A549 (cell line): Measurements from ENCODE around the gene IGSF23. TPM values are rescaled to one million over a fixed set of nuclear protein-coding genes. Genes with fewer than 3 reads are reported as not detected.
"Not testable (repeated sequence)": the region's sequence is repeated elsewhere in the genome, so short reads cannot be mapped to it uniquely, and the experiment has no call there.

Source experiments
- ATAC-seq, 2 experiments: fragments of 200-7000 bp in 1 of 2; fragments of >200 bp in 1 of 2; cut with Nextera tagmentation in 1 of 2; cut with Tn5 transposase in 1 of 2; 3 replicates each; pipeline versions ENCODE4 v1.8.0 to v1.9.1; 2018 to 2020; ENCODE audit warnings: mild to moderate bottlenecking in 1 of 2, moderate library complexity in 1 of 2
- CTCF ChIA-PET: fragments of 300-600 bp; sonication (Branson Sonifier 250); formaldehyde crosslinking; extraction: SDS; loops from one replicate; lab custom pipeline; 2021; ENCODE audit warnings: antibody characterized with exemption, inconsistent platforms; lab: Yijun Ruan, JAX
- POLR2A ChIA-PET: fragments of 350-600 bp; formaldehyde crosslinking; extraction: SDS; loops from one replicate; lab custom pipeline; 2021; ENCODE audit warnings: antibody characterized with exemption, inconsistent platforms; lab: Yijun Ruan, JAX
- DNase-seq, 2 experiments: peaks; one replicate each; pipeline versions ENCODE4 v3.0.0 to v3.0.0-alpha.2; 2011 to 2016; ENCODE audit warnings: low read depth in 1 of 2, low spot score in 1 of 2
- FAIRE-seq: peaks from 2 replicates; lab custom pipeline; 2011; peaks lifted over from hg19 to GRCh38; lab: Jason Lieb, UNC
- H3K27ac ChIP-seq, 2 experiments: fragments of >200 bp; sonication (Bioruptor Twin); formaldehyde crosslinking; 3 replicates each; pipeline ENCODE4 v1.5.1; 2016 to 2017
- H3K4me1 ChIP-seq: fragments of >200 bp; sonication (Bioruptor Twin); formaldehyde crosslinking; 3 replicates; pipeline ENCODE4 v1.6.1; 2016
- H3K4me2 ChIP-seq: fragments of >200 bp; sonication (Bioruptor Twin); formaldehyde crosslinking; 3 replicates; pipeline ENCODE4 v1.6.1; 2016
- H3K4me3 ChIP-seq: fragments of >200 bp; sonication (Bioruptor Twin); formaldehyde crosslinking; 3 replicates; pipeline ENCODE4 v1.5.1; 2016
- H3K9me3 ChIP-seq: fragments of >200 bp; sonication (Bioruptor Twin); formaldehyde crosslinking; 3 replicates; pipeline ENCODE4 v1.6.1; 2016
- CEBPB ChIP-seq, 2 experiments: fragments of >200 bp in 1 of 2; sonication (Bioruptor Twin) in 1 of 2; formaldehyde crosslinking in 1 of 2; IDR thresholded peaks; 2 replicates each; pipeline ENCODE4 v1.6.1; 2012 to 2016
- EP300 ChIP-seq, 2 experiments: fragments of >200 bp; sonication (Bioruptor Twin); formaldehyde crosslinking; IDR thresholded peaks; 2 replicates in 1 of 2; 3 replicates in 1 of 2; pipeline ENCODE4 v1.6.1; 2016 to 2017
- ESRRA ChIP-seq: fragments of 150-350 bp; IDR thresholded peaks from 2 replicates; pipeline ENCODE4 v1.6.1; 2014; ENCODE audit warnings: mild to moderate bottlenecking, low read length, borderline replicate concordance
- FOSB ChIP-seq: fragments of 250-450 bp; sonication (Bioruptor Pico); IDR thresholded peaks from 2 replicates; pipeline ENCODE4 v1.5.0; 2020; ENCODE audit warnings: mild to moderate bottlenecking, moderate library complexity
- FOSL2 ChIP-seq, 2 experiments: fragments of 450-650 bp in 1 of 2; fragments of >200 bp in 1 of 2; sonication (Bioruptor Twin) in 1 of 2; formaldehyde crosslinking; IDR thresholded peaks; 2 replicates each; pipeline versions ENCODE4 v1.5.0 to v1.6.1; 2016 to 2020; ENCODE audit warnings: mild to moderate bottlenecking in 1 of 2, moderate library complexity in 1 of 2
- FOXS1 ChIP-seq: fragments of 250-450 bp; sonication (Bioruptor Pico); IDR thresholded peaks from 2 replicates; pipeline ENCODE4 v1.5.0; 2020; ENCODE audit warnings: mild to moderate bottlenecking, moderate library complexity
- HDAC2 ChIP-seq: fragments of 200-600 bp; sonication (generic); IDR thresholded peaks from 2 replicates; pipeline ENCODE4 v1.6.1; 2016
- HEYL ChIP-seq: fragments of 250-450 bp; sonication (Bioruptor Pico); IDR thresholded peaks from 2 replicates; pipeline ENCODE4 v1.8.0; 2021; ENCODE audit warnings: mild to moderate bottlenecking, moderate library complexity
- HOXB5 ChIP-seq: fragments of 250-450 bp; sonication (Bioruptor Pico); IDR thresholded peaks from 2 replicates; pipeline ENCODE4 v1.5.0; 2020; ENCODE audit warnings: mild to moderate bottlenecking, moderate library complexity
- JUNB ChIP-seq: fragments of >200 bp; sonication (Bioruptor Twin); formaldehyde crosslinking; IDR thresholded peaks from 2 replicates; pipeline ENCODE4 v1.6.1; 2016
- KDM1A ChIP-seq: fragments of 200-600 bp; sonication (generic); IDR thresholded peaks from 2 replicates; pipeline ENCODE4 v1.6.1; 2016; ENCODE audit warnings: low read depth, mild to moderate bottlenecking
- MAFK ChIP-seq: fragments of 450-650 bp; IDR thresholded peaks from 2 replicates; pipeline ENCODE4 v1.6.1; 2014; ENCODE audit not compliant: partially characterized antibody
- MAZ ChIP-seq: fragments of 150-350 bp; IDR thresholded peaks from 2 replicates; pipeline ENCODE4 v1.6.1; 2014; ENCODE audit warnings: antibody characterized with exemption, low read depth, low read length, borderline replicate concordance
- NFE2L2 ChIP-seq: fragments of 150-350 bp; conservative IDR thresholded peaks from 2 replicates; pipeline ENCODE4 v1.6.1; 2014; ENCODE audit warnings: low read length
- NPAS2 ChIP-seq: fragments of 250-450 bp; sonication (Bioruptor Pico); IDR thresholded peaks from 2 replicates; pipeline ENCODE4 v1.8.0; 2022; ENCODE audit warnings: mild to moderate bottlenecking, moderate library complexity, borderline replicate concordance
- NR3C1 ChIP-seq: fragments of >200 bp; sonication (Bioruptor Twin); formaldehyde crosslinking; IDR thresholded peaks from 3 replicates; pipeline ENCODE4 v1.6.1; 2017
- POLR2A ChIP-seq: IDR thresholded peaks from 2 replicates; pipeline ENCODE4 v1.6.1; 2012; ENCODE audit warnings: mild to moderate bottlenecking, low read length
- RARB ChIP-seq: fragments of 250-450 bp; sonication (Bioruptor Pico); IDR thresholded peaks from 2 replicates; pipeline ENCODE4 v1.8.0; 2021; ENCODE audit warnings: mild to moderate bottlenecking, moderate library complexity
- RNF2 ChIP-seq: fragments of 200-600 bp; sonication (generic); IDR thresholded peaks from 2 replicates; pipeline ENCODE4 v1.6.1; 2016; ENCODE audit warnings: low read depth, mild to moderate bottlenecking, antibody characterized with exemption, moderate library complexity, borderline replicate concordance
- SREBF2 ChIP-seq: fragments of 450-650 bp; IDR thresholded peaks from 2 replicates; pipeline ENCODE4 v1.6.1; 2014; ENCODE audit warnings: mild to moderate bottlenecking, moderate library complexity
- TFCP2L1 ChIP-seq: fragments of 250-450 bp; sonication (Bioruptor Pico); IDR thresholded peaks from 2 replicates; pipeline ENCODE4 v1.5.0; 2021; ENCODE audit warnings: mild to moderate bottlenecking
- ZFP36 ChIP-seq: fragments of 450-650 bp; IDR thresholded peaks from 2 replicates; pipeline ENCODE4 v1.6.1; 2014; ENCODE audit warnings: borderline replicate concordance; ENCODE audit not compliant: partially characterized antibody
- ZNF302 ChIP-seq: fragments of 250-450 bp; sonication (Bioruptor Pico); IDR thresholded peaks from 2 replicates; pipeline ENCODE4 v1.9.0; 2021; ENCODE audit warnings: inconsistent platforms, mild to moderate bottlenecking, moderate library complexity
- ZSCAN20 ChIP-seq: fragments of 250-450 bp; sonication (Bioruptor Pico); IDR thresholded peaks from 2 replicates; pipeline ENCODE4 v1.8.0; 2022; ENCODE audit warnings: mild to moderate bottlenecking, moderate library complexity
- WGBS: methylation state at CpG from one replicate; pipeline ENCODE4 v1.1.6; 2017; ENCODE audit errors: missing lambda C conversion rate; 5-methylcytosine and 5-hydroxymethylcytosine counted together
- polyA plus RNA-seq, 4 experiments: library from polyadenylated mRNA; depleted of rRNA in 3 of 4; stranded (reverse); fragments of >200 nt; fragmentation: RNase III in 1 of 4; extraction: RNeasy Plus Mini Kit Qiagen cat#74134 plus additional on column Dnase treatment in 1 of 4; gene quantifications; 2 replicates in 3 of 4; 3 replicates in 1 of 4; pipeline ENCODE4 v1.2.3, GENCODE V29; 2011 to 2017
- TF ChIP-seq, protein P1 (sequence below): fragments of 450-650 bp; IDR thresholded peaks from 2 replicates; pipeline ENCODE4 v1.6.1; 2014; ENCODE audit warnings: antibody characterized with exemption
- TF ChIP-seq, protein P2 (sequence below): fragments of >200 bp; sonication (Bioruptor Twin); formaldehyde crosslinking; IDR thresholded peaks from 2 replicates; pipeline ENCODE4 v1.6.1; 2016
- TF ChIP-seq, protein P3 (sequence below): IDR thresholded peaks from 2 replicates; pipeline ENCODE4 v1.6.1; 2012; ENCODE audit warnings: low read depth, borderline replicate concordance

Gene IGSF23
- polyA plus RNA-seq, 2 of the 4 experiments (the other 2 are of a cell fraction), result 0.14 to 0.35 TPM

DNA sequence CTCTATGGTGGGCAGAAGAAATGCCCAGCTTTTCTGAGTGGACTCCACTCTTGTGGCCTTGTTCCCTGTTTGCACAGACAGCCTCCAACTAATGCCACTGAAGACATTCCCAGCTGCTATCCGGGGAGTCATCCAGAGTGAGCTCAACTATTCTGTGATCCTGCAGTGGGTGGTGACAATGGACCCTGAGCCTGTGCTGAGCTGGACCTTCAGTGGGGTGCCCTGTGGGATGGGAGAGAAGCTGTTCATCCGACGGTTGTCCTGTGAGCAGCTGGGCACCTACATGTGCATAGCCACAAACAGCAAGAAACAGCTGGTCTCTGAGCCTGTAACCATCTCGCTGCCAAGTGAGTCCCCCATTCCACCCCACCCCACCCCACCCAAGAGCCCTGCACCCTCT lies 10.3 kb downstream of the IGSF23 start:
- Histone ChIP-seq H3K4me2 (no peak overlapping the region), H3K27ac (peak overlapping the region in 1 of 2 experiments; percentile 71; a peak in 3 of 6 replicates), H3K9me3 (no peaks in the 10 kb centered on the region), H3K4me1 (peaks cover 43% of the 10 kb centered on the region), H3K4me3 (no peak overlapping the region)
- ChIA-PET POLR2A (no interaction called here), CTCF (interaction anchor here (1.1 to 12.4 kb wide), 6 partner anchors 12 to 161 kb away, joined by 3 to 103 read pairs (median 6); partner anchors contain the start of gene IGSF23)
- ATAC-seq (no peak), FAIRE-seq (no peak), DNase-seq (no peak)
- WGBS, result 86% methylated on average over 4 of the region's 4 CpGs
- TF ChIP-seq, protein P1, sequence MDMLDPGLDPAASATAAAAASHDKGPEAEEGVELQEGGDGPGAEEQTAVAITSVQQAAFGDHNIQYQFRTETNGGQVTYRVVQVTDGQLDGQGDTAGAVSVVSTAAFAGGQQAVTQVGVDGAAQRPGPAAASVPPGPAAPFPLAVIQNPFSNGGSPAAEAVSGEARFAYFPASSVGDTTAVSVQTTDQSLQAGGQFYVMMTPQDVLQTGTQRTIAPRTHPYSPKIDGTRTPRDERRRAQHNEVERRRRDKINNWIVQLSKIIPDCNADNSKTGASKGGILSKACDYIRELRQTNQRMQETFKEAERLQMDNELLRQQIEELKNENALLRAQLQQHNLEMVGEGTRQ, result no peak
- TF ChIP-seq NFE2L2, result no peak
- TF ChIP-seq, all 56 proteins: peak for 0

DNA sequence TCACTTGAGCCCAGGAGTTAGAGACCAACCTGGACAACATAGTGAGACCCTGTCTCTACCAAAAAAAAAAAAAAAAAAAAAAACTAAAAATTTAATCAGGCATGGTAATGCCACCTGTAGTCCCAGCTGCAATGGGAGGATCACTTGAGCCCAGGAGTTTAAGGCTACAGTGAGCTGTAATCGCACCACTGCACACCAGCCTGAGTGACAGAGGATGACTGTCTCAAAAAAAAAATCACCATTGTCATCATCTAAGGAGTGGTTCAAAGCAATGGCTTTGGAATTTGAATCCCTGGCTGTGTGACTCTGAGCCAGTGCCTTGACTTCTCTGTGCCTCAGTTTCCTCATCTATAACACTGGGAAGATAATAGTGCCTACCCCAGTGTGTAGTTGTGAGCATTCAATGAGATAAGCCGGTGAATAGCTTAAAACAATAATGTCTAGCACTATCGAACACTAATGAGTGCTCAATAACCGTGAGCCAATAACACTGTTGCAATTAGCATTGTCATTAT lies 11.5 kb downstream of the IGSF23 start:
- H3K4me2 ChIP-seq, result no peak overlapping the region
- ATAC-seq (no peak), FAIRE-seq (peak; percentile 90), DNase-seq (no peak)
- POLR2A ChIA-PET, result interaction anchor here (1.5 to 2.9 kb wide), 2 partner anchors 19 to 29 kb away, joined by 3 to 16 read pairs; partner anchors contain the start of gene PVR
- no peaks in the 10 kb centered on the region for H3K9me3 ChIP-seq
- peak overlapping the region; percentile 76 to 89 for H3K27ac ChIP-seq
- CTCF ChIA-PET, result interaction anchor here (0.7 to 12.4 kb wide), 7 partner anchors 14 to 435 kb away, joined by 3 to 103 read pairs (median 5); partner anchors contain the start of gene IGSF23
- H3K4me3 ChIP-seq, result no peak overlapping the region
- WGBS, result 97% methylated on average over 4 of the region's 4 CpGs
- H3K4me1 ChIP-seq, result peaks cover 43% of the 10 kb centered on the region
- peak; percentile 22 for TF ChIP-seq ZFP36
- TF ChIP-seq ESRRA, result no peak
- TF ChIP-seq MAZ, result no peak

DNA sequence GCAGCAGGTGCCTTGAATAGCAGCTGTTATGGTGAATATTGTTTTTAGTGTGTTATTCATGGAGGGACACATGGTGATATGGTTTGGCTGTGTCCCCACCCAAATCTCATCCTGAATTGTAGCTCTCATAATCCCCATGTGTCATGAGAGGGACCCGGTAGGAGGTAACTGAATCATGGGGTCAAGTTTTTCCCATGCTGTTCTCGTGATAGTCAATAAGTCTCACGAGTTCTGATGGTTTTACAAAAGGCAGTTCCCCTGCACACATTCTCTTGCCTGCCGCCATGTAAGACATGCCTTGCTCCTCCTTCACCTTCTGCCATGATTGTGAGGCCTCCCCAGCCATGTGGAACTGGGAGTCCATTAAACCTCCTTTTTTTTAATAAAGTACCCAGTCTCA lies 12.3 kb downstream of the IGSF23 start:
- not testable (repeated sequence) for ATAC-seq, FAIRE-seq, DNase-seq, H3K4me3 ChIP-seq, H3K9me3 ChIP-seq
- H3K4me2 ChIP-seq, result peak overlapping the region; percentile 61
- 50% methylated on average over 4 of the region's 4 CpGs for WGBS
- peak overlapping the region; percentile 76 to 89 for H3K27ac ChIP-seq
- TF ChIP-seq RARB (CRISPR knock-in tag), result peak; percentile 34; the same call in 1 of the 2 replicates
- TF ChIP-seq ZFP36, result peak; percentile 72
- ChIA-PET CTCF (interaction anchor here (1.6 to 12.4 kb wide), 8 partner anchors 10 to 434 kb away, joined by 3 to 103 read pairs (median 6); partner anchors contain the start of gene IGSF23), POLR2A (interaction anchor here (1.5 to 2.9 kb wide), 3 partner anchors 18 to 125 kb away, joined by 3 to 16 read pairs (median 5); partner anchors contain the start of genes PVR and ZNF180)
- H3K4me1 ChIP-seq, result peaks cover 43% of the 10 kb centered on the region

DNA sequence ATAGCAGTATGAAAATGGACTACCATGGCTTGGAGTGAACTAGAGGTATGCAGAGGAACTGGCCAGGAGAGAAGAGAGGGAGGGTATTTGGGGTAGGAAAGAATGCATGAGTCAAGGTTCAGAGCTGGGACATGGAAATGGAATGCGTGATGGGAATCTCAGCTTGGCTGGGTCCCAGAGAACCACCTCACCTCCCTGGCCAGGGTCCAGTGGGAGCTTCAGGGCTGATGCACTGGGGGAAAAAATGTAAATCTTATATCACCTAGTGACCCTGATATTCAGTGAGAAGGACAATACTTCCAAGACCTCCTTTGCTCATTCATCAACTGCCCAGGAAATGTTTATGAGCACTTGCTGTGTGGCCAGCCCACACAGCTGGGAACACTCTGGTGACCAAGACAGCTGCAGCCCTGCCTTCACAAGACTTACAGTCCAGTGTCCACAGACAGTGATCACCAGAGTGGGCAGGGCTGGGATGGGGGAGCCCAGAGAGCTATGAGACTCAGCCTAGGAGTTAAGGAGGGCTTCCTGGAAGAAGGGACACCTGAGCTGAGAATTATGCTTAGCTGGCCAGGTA lies 12.8 kb downstream of the IGSF23 start:
- peak; percentile 99 for FAIRE-seq
- POLR2A ChIA-PET, result interaction anchor here (1.4 to 2.9 kb wide), 4 partner anchors 17 to 126 kb away, joined by 3 to 16 read pairs (median 7); partner anchors contain the start of genes PVR and ZNF180
- H3K4me2 ChIP-seq, result peak overlapping the region; percentile 61
- ATAC-seq, result peak; percentile 90 to 91
- WGBS, result 0% methylated on average over 1 of the region's 1 CpG
- peak overlapping the region; percentile 81 to 89 for H3K27ac ChIP-seq
- DNase-seq, result peak; percentile 79 to 93
- H3K9me3 ChIP-seq, result no peaks in the 10 kb centered on the region
- no peak overlapping the region for H3K4me3 ChIP-seq
- H3K4me1 ChIP-seq, result peaks cover 43% of the 10 kb centered on the region
- CTCF ChIA-PET, result interaction anchor here (0.6 to 12.4 kb wide), 15 partner anchors 9 to 434 kb away, joined by 3 to 103 read pairs (median 6); partner anchors contain the start of genes IGSF23 and PVR
- TF ChIP-seq FOSB, result no peak
- no peak for TF ChIP-seq NPAS2 (CRISPR knock-in tag)
- TF ChIP-seq, protein P1, result no peak
- peak; percentile 79 for TF ChIP-seq JUNB
- no peak for TF ChIP-seq POLR2A
- peak in 1 of 2 experiments; percentile 55; a peak in 1 of 4 replicates for TF ChIP-seq CEBPB (IDR thresholded peaks at IDR 0.05)
- peak; percentile 65 to 74; a peak in 2 of 5 replicates for TF ChIP-seq EP300 (IDR thresholded peaks at IDR 0.05)
- TF ChIP-seq RNF2, result no peak
- TF ChIP-seq, protein P2, sequence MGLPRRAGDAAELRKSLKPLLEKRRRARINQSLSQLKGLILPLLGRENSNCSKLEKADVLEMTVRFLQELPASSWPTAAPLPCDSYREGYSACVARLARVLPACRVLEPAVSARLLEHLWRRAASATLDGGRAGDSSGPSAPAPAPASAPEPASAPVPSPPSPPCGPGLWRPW, result no peak
- TF ChIP-seq ZNF302 (CRISPR knock-in tag), result no peak
- no peak for TF ChIP-seq HOXB5
- TF ChIP-seq FOXS1 (CRISPR knock-in tag), result no peak
- no peak for TF ChIP-seq HDAC2
- TF ChIP-seq KDM1A, result no peak
- TF ChIP-seq SREBF2, result no peak
- TF ChIP-seq, protein P3, sequence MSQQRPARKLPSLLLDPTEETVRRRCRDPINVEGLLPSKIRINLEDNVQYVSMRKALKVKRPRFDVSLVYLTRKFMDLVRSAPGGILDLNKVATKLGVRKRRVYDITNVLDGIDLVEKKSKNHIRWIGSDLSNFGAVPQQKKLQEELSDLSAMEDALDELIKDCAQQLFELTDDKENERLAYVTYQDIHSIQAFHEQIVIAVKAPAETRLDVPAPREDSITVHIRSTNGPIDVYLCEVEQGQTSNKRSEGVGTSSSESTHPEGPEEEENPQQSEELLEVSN, result no peak
- TF ChIP-seq HEYL (CRISPR knock-in tag), result no peak
- peak; percentile 67; the same call in 1 of the 2 replicates for TF ChIP-seq FOSL2 (IDR thresholded peaks at IDR 0.05)
- peak; percentile 85 for TF ChIP-seq FOSL2 (CRISPR knock-in tag; IDR thresholded peaks at IDR 0.05)
- TF ChIP-seq ZSCAN20, result no peak
- no peak for TF ChIP-seq NR3C1
- TF ChIP-seq MAFK, result no peak
- no peak for TF ChIP-seq TFCP2L1 (CRISPR knock-in tag)
